Naive thymus-derived CD8-positive, alpha-beta T cell (primary cell): Measurements from ENCODE around the gene CNTNAP2. TPM values are rescaled to one million over a fixed set of nuclear protein-coding genes. Genes with fewer than 3 reads are reported as not detected.

Experiments
- ATAC-seq, 2 donors: fragments of 150-1000 bp; cut with Tn5 transposase in 1 of 2; sonication (Bioruptor Pico), chemical (Tn5 transposase) in 1 of 2; 1 replicate in 1 of 2; 2 replicates in 1 of 2; pipeline ENCODE4 v1.10.0; 2021; ENCODE audit warnings: mild to moderate bottlenecking in 2 of 2, moderate library complexity in 2 of 2
- POLR2A ChIA-PET: fragments of 350-600 bp; sonication (Branson Sonifier 250); formaldehyde crosslinking; loops from one replicate; lab custom pipeline; 2021; ENCODE audit warnings: antibody characterized with exemption; lab: Charles Lee
- DNase-seq, 10 donors: peaks; one replicate each; pipeline versions ENCODE4 v3.0.0 to v3.0.0-alpha.2; 2020 to 2022
- H3K27ac Mint-ChIP-seq, 10 donors: one replicate each; pipeline ENCODE4 v1.8.0; 2020 to 2022; ENCODE audit warnings: mild to moderate bottlenecking in 10 of 10, mixed read lengths in 10 of 10, moderate library complexity in 4 of 10, inconsistent platforms in 1 of 10
- H3K27me3 Mint-ChIP-seq, 5 donors: one replicate each; pipeline ENCODE4 v1.8.0; 2021 to 2022; ENCODE audit warnings: mixed read lengths in 5 of 5
- H3K36me3 Mint-ChIP-seq, 3 donors: one replicate each; pipeline ENCODE4 v1.8.0; 2020 to 2022; ENCODE audit warnings: mixed read lengths in 3 of 3, mild to moderate bottlenecking in 2 of 3, inconsistent platforms in 1 of 3
- H3K4me1 Mint-ChIP-seq, 4 donors: one replicate each; pipeline ENCODE4 v1.8.0; 2021 to 2022; ENCODE audit warnings: mixed read lengths in 4 of 4
- H3K4me3 Mint-ChIP-seq, 10 donors: one replicate each; pipeline ENCODE4 v1.8.0; 2020 to 2022; ENCODE audit warnings: mild to moderate bottlenecking in 10 of 10, mixed read lengths in 10 of 10, moderate library complexity in 6 of 10, inconsistent platforms in 1 of 10
- H3K9me3 Mint-ChIP-seq, 9 donors: one replicate each; pipeline ENCODE4 v1.8.0; 2020 to 2022; ENCODE audit warnings: mixed read lengths in 9 of 9, mild to moderate bottlenecking in 3 of 9, inconsistent platforms in 1 of 9, moderate library complexity in 1 of 9
- polyA plus RNA-seq, 3 donors: library from polyadenylated mRNA; unstranded; fragments of 300-500 nt; fragmentation: Illumina TruSeq; gene quantifications; one replicate each; pipeline ENCODE4 v1.2.3, GENCODE V29; 2021
- total RNA-seq, 8 experiments: library from RNA in 2 of 8; stranded (reverse) in 2 of 8; gene quantifications; one replicate each; pipeline ENCODE4 v1.2.3 and lab custom pipeline; 2021 to 2026

The CNTNAP2 gene
- total and polyA plus RNA-seq, 5 experiments from 2014 or later: 0.12 to 1.5 (median 0.71) TPM; not detected in 1

- DNase-seq: no peak
- no peak for ATAC-seq
- Mint-ChIP-seq H3K4me3 (no peak overlapping the region), H3K27me3 (no peaks in the 10 kb centered on the region), H3K4me1 (no peaks in the 10 kb centered on the region), H3K27ac (no peak overlapping the region), H3K9me3 (peaks cover 5 to 43% (median 11%) of the 10 kb centered on the region in 9 donors), H3K36me3 (no peaks in the 10 kb centered on the region)
- POLR2A ChIA-PET: no interaction called here
These were observed 1518.7 kb downstream of the CNTNAP2 start for GRCh38 chr7:147635288-147635687.

GRCh38 chr7:147636553-147636952 lies 1520.0 kb downstream of the CNTNAP2 start:
- no peak overlapping the region for H3K27ac Mint-ChIP-seq
- H3K4me1 Mint-ChIP-seq: no peaks in the 10 kb centered on the region
- no peak overlapping the region for H3K4me3 Mint-ChIP-seq
- peaks cover 5 to 44% (median 15%) of the 10 kb centered on the region in 9 donors for H3K9me3 Mint-ChIP-seq
- no peaks in the 10 kb centered on the region for H3K27me3 Mint-ChIP-seq
- DNase-seq (no peak), ATAC-seq (no peak)
- POLR2A ChIA-PET: no interaction called here
- no peaks in the 10 kb centered on the region for H3K36me3 Mint-ChIP-seq

DNA sequence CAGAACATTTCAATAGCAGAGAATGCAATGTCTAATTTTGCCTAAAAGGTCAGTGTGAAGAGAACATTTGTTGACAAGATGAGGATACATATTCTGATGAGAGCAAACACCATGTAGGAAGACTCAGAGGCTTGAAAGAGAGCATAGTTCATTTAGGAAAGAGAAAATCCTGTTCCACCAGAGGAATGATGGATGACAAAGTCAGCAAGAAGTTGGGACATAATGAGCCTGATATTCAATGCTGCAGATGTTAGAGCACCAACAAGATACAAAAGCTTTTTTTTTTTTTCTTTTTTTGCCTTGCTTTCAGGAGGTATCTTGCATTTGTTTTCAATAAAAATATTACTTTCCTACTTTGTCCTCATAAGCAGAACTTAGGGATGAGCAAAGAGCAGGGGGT lies 1522.0 kb downstream of the CNTNAP2 start:
- POLR2A ChIA-PET: no interaction called here
- ATAC-seq: no peak
- Mint-ChIP-seq H3K9me3 (peaks cover 0 to 44% (median 9%) of the 10 kb centered on the region in 9 donors), H3K4me3 (no peak overlapping the region), H3K27me3 (no peaks in the 10 kb centered on the region), H3K36me3 (no peaks in the 10 kb centered on the region), H3K27ac (no peak overlapping the region), H3K4me1 (no peaks in the 10 kb centered on the region)
- no peak for DNase-seq

DNA sequence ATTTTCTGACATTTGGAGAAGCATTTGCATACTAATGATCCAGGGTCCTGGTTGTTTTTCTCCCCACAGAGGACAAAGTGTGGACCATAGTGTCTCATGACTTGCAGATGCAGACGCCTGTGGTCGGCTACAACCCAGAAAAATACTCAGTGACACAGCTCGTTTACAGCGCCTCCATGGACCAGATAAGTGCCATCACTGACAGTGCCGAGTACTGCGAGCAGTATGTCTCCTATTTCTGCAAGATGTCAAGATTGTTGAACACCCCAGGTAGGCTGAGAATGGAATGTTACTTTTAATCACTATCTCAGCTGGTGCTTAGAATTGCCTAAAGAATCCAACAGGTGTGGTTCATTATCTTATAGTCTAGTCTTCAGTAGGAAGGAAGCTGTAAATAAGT lies 1522.4 kb downstream of the CNTNAP2 start:
- DNase-seq (no peak), ATAC-seq (no peak)
- no peaks in the 10 kb centered on the region for H3K27me3 Mint-ChIP-seq
- no peak overlapping the region for H3K27ac Mint-ChIP-seq
- H3K9me3 Mint-ChIP-seq: peaks cover 0 to 42% (median 8%) of the 10 kb centered on the region in 9 donors
- H3K36me3 Mint-ChIP-seq: no peaks in the 10 kb centered on the region
- H3K4me3 Mint-ChIP-seq: no peak overlapping the region
- POLR2A ChIA-PET: no interaction called here
- H3K4me1 Mint-ChIP-seq: no peaks in the 10 kb centered on the region

DNA sequence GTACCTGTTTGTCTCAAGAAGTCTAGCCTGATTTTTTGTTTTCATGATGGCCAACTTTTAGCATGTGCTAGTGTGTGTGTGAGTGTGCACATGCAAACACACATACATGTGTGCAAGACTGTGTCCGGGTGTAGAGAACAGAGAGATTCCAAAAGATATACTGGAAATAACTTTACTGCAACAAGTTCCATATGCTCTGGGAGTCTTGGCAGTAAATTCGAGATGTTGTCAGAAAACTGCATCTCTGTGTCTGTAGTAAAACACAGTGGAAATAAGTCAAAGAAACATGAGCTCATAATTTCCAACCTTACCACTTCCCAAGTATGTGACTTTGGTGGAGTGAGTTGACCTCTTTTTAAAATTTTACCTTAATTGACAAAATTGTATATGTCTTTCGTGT lies 1523.2 kb downstream of the CNTNAP2 start:
- POLR2A ChIA-PET: no interaction called here
- ATAC-seq: no peak

GRCh38 chr7:147640821-147641220 lies 1524.2 kb downstream of the CNTNAP2 start:
- ATAC-seq (no peak), DNase-seq (no peak)
- Mint-ChIP-seq H3K9me3 (peaks cover 0 to 30% (median 11%) of the 10 kb centered on the region in 9 donors), H3K4me1 (no peaks in the 10 kb centered on the region), H3K36me3 (no peaks in the 10 kb centered on the region), H3K27me3 (no peaks in the 10 kb centered on the region), H3K4me3 (no peak overlapping the region), H3K27ac (no peak overlapping the region)
- POLR2A ChIA-PET: no interaction called here

More for the DNA sequence above, 1523.2 kb downstream of the CNTNAP2 start:
- Mint-ChIP-seq H3K4me3 (no peak overlapping the region), H3K27ac (no peak overlapping the region), H3K4me1 (no peaks in the 10 kb centered on the region), H3K9me3 (peaks cover 0 to 38% (median 8%) of the 10 kb centered on the region in 9 donors), H3K27me3 (no peaks in the 10 kb centered on the region), H3K36me3 (no peaks in the 10 kb centered on the region)
- DNase-seq: no peak

- Mint-ChIP-seq H3K27ac (no peak overlapping the region), H3K4me1 (no peaks in the 10 kb centered on the region), H3K27me3 (peaks cover 0 to 5% (median 0%) of the 10 kb centered on the region in 5 donors), H3K4me3 (no peak overlapping the region), H3K36me3 (no peaks in the 10 kb centered on the region), H3K9me3 (peaks cover 0 to 21% (median 6%) of the 10 kb centered on the region in 9 donors)
- POLR2A ChIA-PET: no interaction called here
- DNase-seq (no peak), ATAC-seq (no peak)
These were observed 1530.0 kb downstream of the CNTNAP2 start for GRCh38 chr7:147646568-147646967.

GRCh38 chr7:147650991-147651390 lies 1534.4 kb downstream of the CNTNAP2 start:
- peaks cover 0 to under 1% (median 0%) of the 10 kb centered on the region in 3 donors for H3K36me3 Mint-ChIP-seq
- peaks cover 0 to 17% (median 7%) of the 10 kb centered on the region in 9 donors for H3K9me3 Mint-ChIP-seq
- no peak overlapping the region for H3K27ac Mint-ChIP-seq
- POLR2A ChIA-PET: no interaction called here
- no peak overlapping the region for H3K4me3 Mint-ChIP-seq
- H3K4me1 Mint-ChIP-seq: no peaks in the 10 kb centered on the region
- DNase-seq: no peak
- H3K27me3 Mint-ChIP-seq: peaks cover 0 to 5% (median 0%) of the 10 kb centered on the region in 5 donors
- ATAC-seq: no peak

DNA sequence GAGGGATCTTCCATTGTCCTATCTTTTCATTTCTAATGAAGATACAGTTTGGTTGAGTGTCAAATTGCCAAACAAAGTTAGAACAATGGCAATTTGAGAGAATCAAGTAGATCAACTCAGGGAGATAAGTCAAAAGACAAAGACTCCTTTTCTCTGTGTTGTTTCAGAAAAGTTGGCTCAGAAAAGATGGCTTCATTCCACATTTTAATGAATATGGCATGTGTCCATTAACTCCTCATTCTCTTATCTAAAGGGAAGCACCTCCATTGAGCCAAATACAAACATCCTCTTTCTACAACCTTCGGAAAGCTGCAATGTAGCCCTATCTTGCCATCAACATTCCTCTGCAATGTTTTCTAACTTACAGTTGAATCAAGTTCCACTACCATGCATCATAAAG lies 1535.0 kb downstream of the CNTNAP2 start:
- peaks cover 0 to 5% (median 0%) of the 10 kb centered on the region in 5 donors for H3K27me3 Mint-ChIP-seq
- DNase-seq (no peak), ATAC-seq (no peak)
- H3K4me3 Mint-ChIP-seq: no peak overlapping the region
- H3K27ac Mint-ChIP-seq: no peak overlapping the region
- peaks cover 0 to 17% (median 6%) of the 10 kb centered on the region in 9 donors for H3K9me3 Mint-ChIP-seq
- POLR2A ChIA-PET: no interaction called here
- H3K36me3 Mint-ChIP-seq: peaks cover 0 to 4% (median 0%) of the 10 kb centered on the region in 3 donors
- no peaks in the 10 kb centered on the region for H3K4me1 Mint-ChIP-seq

DNA sequence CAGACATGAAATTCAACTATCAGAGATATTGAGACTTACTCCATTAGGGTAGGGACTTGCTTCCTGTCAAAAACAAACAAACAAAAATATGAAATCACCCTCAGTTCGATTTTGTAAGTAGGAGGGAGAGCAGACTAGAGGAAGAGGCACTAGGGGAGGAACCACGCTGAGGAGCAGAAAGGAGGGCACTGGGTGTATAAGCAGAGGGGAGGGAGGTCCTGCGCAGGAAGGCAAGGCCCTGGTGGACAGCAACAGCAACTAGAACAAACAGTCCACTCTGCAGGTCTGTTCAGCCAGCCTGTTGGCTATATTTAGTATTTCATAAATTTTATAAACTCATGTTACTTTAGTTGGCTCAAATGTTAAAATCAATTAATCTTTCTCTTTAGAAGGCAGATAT lies 1536.9 kb downstream of the CNTNAP2 start:
- ATAC-seq (no peak), DNase-seq (no peak)
- H3K27ac Mint-ChIP-seq: no peak overlapping the region
- no peaks in the 10 kb centered on the region for H3K27me3 Mint-ChIP-seq
- H3K9me3 Mint-ChIP-seq: peaks cover 0 to 17% (median 3%) of the 10 kb centered on the region in 9 donors
- H3K4me1 Mint-ChIP-seq: no peaks in the 10 kb centered on the region
- H3K4me3 Mint-ChIP-seq: no peak overlapping the region
- peaks cover 0 to 4% (median 0%) of the 10 kb centered on the region in 3 donors for H3K36me3 Mint-ChIP-seq
- POLR2A ChIA-PET: no interaction called here

GRCh38 chr7:147658392-147658967 lies 1541.9 kb downstream of the CNTNAP2 start:
- no peak for ATAC-seq
- POLR2A ChIA-PET: no interaction called here
- Mint-ChIP-seq H3K4me1 (no peaks in the 10 kb centered on the region), H3K27me3 (no peaks in the 10 kb centered on the region), H3K27ac (no peak overlapping the region), H3K36me3 (peaks cover 0 to 4% (median 0%) of the 10 kb centered on the region in 3 donors), H3K4me3 (no peak overlapping the region), H3K9me3 (peaks cover 0 to 15% (median under 1%) of the 10 kb centered on the region in 9 donors)
- DNase-seq: no peak

- H3K36me3 Mint-ChIP-seq: peaks cover 0 to 5% (median 0%) of the 10 kb centered on the region in 3 donors
- peaks cover 0 to 16% (median 4%) of the 10 kb centered on the region in 9 donors for H3K9me3 Mint-ChIP-seq
- H3K27me3 Mint-ChIP-seq: no peaks in the 10 kb centered on the region
- no peak overlapping the region for H3K27ac Mint-ChIP-seq
- ATAC-seq (no peak), DNase-seq (no peak)
- no peak overlapping the region for H3K4me3 Mint-ChIP-seq
- H3K4me1 Mint-ChIP-seq: no peaks in the 10 kb centered on the region
- POLR2A ChIA-PET: no interaction called here
These were observed 1542.7 kb downstream of the CNTNAP2 start for GRCh38 chr7:147659036-147659995.

GRCh38 chr7:147664541-147664940 lies 1547.9 kb downstream of the CNTNAP2 start:
- Mint-ChIP-seq H3K9me3 (peaks cover 0 to 23% (median 7%) of the 10 kb centered on the region in 9 donors), H3K27ac (no peak overlapping the region), H3K36me3 (peaks cover 0 to 6% (median 0%) of the 10 kb centered on the region in 3 donors), H3K4me1 (no peaks in the 10 kb centered on the region), H3K4me3 (no peak overlapping the region), H3K27me3 (no peaks in the 10 kb centered on the region)
- DNase-seq (no peak), ATAC-seq (no peak)
- POLR2A ChIA-PET: no interaction called here
